VCaP (cell line): ENCODE results near the gene SIGLEC1.

Experiments
- H3K27ac ChIP-seq: fragments of 450-650 bp; 2 replicates; pipeline ENCODE4 v1.5.1; 2017
- CTCF ChIP-seq: fragments of 450-650 bp; conservative IDR thresholded peaks from 2 replicates; pipeline ENCODE4 v1.5.1; 2017; ENCODE audit warnings: mild to moderate bottlenecking, moderate library complexity

The SIGLEC1 gene

GRCh38 chr20:3712279-3712873 lies at the start of gene SIGLEC1:
SIGLEC1 (minus strand) TSS chr20:3712600; CDS start chr20:3707128, 5,472 bp downstream.
- no peak for TF ChIP-seq CTCF
- no peak within 1 kb of the TSS for H3K27ac ChIP-seq

- H3K27ac ChIP-seq = no peak overlapping the region
- no peak for TF ChIP-seq CTCF
These were observed 48.4 kb upstream of the SIGLEC1 start for GRCh38 chr20:3760655-3761348.

DNA sequence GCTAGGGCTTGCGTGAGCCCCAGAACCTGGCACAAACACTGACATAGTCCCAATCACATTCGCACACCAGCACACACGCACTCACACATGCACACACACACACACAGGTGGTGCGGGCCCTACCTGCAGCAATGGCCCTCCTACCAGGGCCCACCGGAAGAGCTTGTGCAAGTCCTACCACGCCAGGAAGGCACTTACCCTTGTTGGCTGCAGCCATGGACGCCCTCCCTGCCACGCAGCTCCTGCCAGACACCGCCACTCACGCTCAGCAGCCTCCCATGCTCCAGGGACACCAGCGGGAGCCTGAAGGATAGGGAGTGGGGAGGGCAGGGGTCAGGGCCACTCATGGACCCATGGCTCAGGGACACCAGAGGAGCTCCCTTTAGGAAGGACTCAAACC lies 47.5 kb upstream of the SIGLEC1 start:
- H3K27ac ChIP-seq = no peak overlapping the region
- TF ChIP-seq CTCF = no peak

GRCh38 chr20:3759316-3759823 lies 47.0 kb upstream of the SIGLEC1 start:
- no peak for TF ChIP-seq CTCF
- H3K27ac ChIP-seq = no peak overlapping the region

DNA sequence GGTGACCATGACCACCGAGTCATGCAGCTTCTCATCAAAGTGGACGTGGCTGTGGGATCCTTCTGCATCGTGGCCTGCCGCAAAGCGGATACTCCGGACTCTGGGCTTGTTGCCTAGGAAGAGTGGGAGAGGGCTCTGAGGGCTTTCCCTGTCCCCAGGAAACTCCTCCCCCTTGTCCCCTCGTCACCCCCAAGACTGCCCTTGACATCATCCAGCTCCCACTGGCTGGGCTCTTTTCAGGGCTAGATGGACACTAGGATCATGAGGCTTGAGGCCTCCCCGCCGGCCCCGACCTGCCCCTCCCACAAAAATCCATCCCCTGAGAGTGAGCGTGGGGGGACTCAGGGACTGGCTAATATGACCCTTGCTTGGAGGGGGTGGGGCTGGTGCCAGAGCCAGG lies 46.2 kb upstream of the SIGLEC1 start:
- no peak overlapping the region for H3K27ac ChIP-seq
- TF ChIP-seq CTCF = no peak

- H3K27ac ChIP-seq = no peak overlapping the region
- TF ChIP-seq CTCF = no peak
These were observed 44.9 kb upstream of the SIGLEC1 start for GRCh38 chr20:3757268-3757667.

GRCh38 chr20:3755814-3756480 lies 43.5 kb upstream of the SIGLEC1 start:
- TF ChIP-seq CTCF = no peak
- no peak overlapping the region for H3K27ac ChIP-seq
